K562 (cell line): Measurements from ENCODE around the gene CEP162. TPM values are rescaled to one million over a fixed set of nuclear protein-coding genes. Genes with fewer than 3 reads are reported as not detected.

ENCODE experiments used
- ATAC-seq: fragments of 200-7000 bp; cut with Tn5 transposase; 3 replicates; pipeline ENCODE4 v1.9.1; 2020; ENCODE audit warnings: moderate library complexity
- BruUV-seq: library from RNA; stranded (reverse); fragments of 400-500 nt; replicated peaks from 2 replicates; lab custom pipeline; 2021; lab: Mats Ljungman, UMichigan
- CTCF ChIA-PET: fragments of 300-600 bp; formaldehyde crosslinking; extraction: SDS; loops from one replicate; lab custom pipeline; 2021; ENCODE audit warnings: low intra/inter-chr PET ratio; lab: Yijun Ruan, JAX
- POLR2A ChIA-PET: fragments of 300-600, 350-650 bp; sonication (Branson Sonifier 250); formaldehyde crosslinking; extraction: SDS; loops from one replicate; lab custom pipeline; 2021; ENCODE audit warnings: antibody characterized with exemption, inconsistent platforms; lab: Yijun Ruan, JAX
- DNase-seq, 4 experiments: peaks; one replicate each; pipeline versions ENCODE4 v3.0.0 to v3.0.0-alpha.2; 2011 to 2018; ENCODE audit warnings: low spot score in 3 of 4, mixed read lengths in 3 of 4; ENCODE audit errors: extremely low read depth in 1 of 4
- FAIRE-seq: peaks from 2 replicates; lab custom pipeline; 2011; peaks lifted over from hg19 to GRCh38; lab: Jason Lieb, UNC
- H2AFZ ChIP-seq: 2 replicates; pipeline ENCODE4 v1.6.0; 2011; ENCODE audit warnings: low read depth, low read length, control low read depth, inconsistent platforms
- H3K27ac ChIP-seq: fragments of 200-600 bp; 3 replicates; pipeline ENCODE4 v1.8.0; 2011; ENCODE audit warnings: low read depth, mild to moderate bottlenecking, control low read depth, inconsistent platforms, low read length, moderate library complexity, mixed read lengths; ENCODE audit errors: extremely low read depth
- H3K27me3 ChIP-seq, 2 experiments: fragments of 300-600 bp in 1 of 2; 2 replicates in 1 of 2; 3 replicates in 1 of 2; pipeline versions ENCODE4 v1.6.0 to v1.8.0; 2011; ENCODE audit warnings: inconsistent platforms in 2 of 2, low read length in 2 of 2, mild to moderate bottlenecking in 1 of 2, mixed read lengths in 1 of 2, moderate library complexity in 1 of 2; ENCODE audit not compliant: control insufficient read depth in 2 of 2, insufficient read depth in 2 of 2
- H3K36me3 ChIP-seq: fragments of 300-600 bp; 3 replicates; pipeline ENCODE4 v1.8.0; 2011; ENCODE audit warnings: mild to moderate bottlenecking, low read length, inconsistent platforms; ENCODE audit not compliant: control insufficient read depth, insufficient read depth
- H3K4me1 ChIP-seq, 2 experiments: fragments of 200-600 bp in 1 of 2; replicated peaks in 1 of 2; 2 replicates in 1 of 2; 3 replicates in 1 of 2; pipeline versions ENCODE4 v1.5.1 to v1.8.0; 2011; ENCODE audit warnings: inconsistent platforms in 2 of 2, low read length in 2 of 2, mild to moderate bottlenecking in 1 of 2, mixed read lengths in 1 of 2, moderate library complexity in 1 of 2; ENCODE audit not compliant: control insufficient read depth in 2 of 2, insufficient read depth in 2 of 2
- H3K4me2 ChIP-seq: 2 replicates; pipeline ENCODE4 v1.6.1; 2011; ENCODE audit warnings: low read length, control low read depth, inconsistent platforms, mixed read lengths; ENCODE audit not compliant: insufficient read depth
- H3K4me3 ChIP-seq: fragments of 200-600 bp; sonication (generic), shearing (Covaris generic); 2 replicates; pipeline ENCODE4 v1.5.1; 2016; ENCODE audit warnings: control low read depth, inconsistent platforms
- H3K79me2 ChIP-seq: fragments of 200-600 bp; 3 replicates; pipeline ENCODE4 v1.8.0; 2011; ENCODE audit warnings: low read length, inconsistent platforms; ENCODE audit not compliant: control insufficient read depth, insufficient read depth
- H3K9ac ChIP-seq, 2 experiments: 2 replicates each; pipeline versions ENCODE4 v1.6.0 to v1.6.1; 2011; ENCODE audit warnings: low read depth in 2 of 2, low read length in 2 of 2, control low read depth in 1 of 2, inconsistent platforms in 1 of 2, mild to moderate bottlenecking in 1 of 2, mixed read lengths in 1 of 2; ENCODE audit not compliant: insufficient read depth in 1 of 2
- H3K9me1 ChIP-seq: one replicate; pipeline ENCODE4 v1.6.0; 2011; ENCODE audit warnings: inconsistent platforms, mild to moderate bottlenecking, low read length, moderate library complexity; ENCODE audit not compliant: control insufficient read depth, insufficient read depth
- H3K9me3 ChIP-seq: replicated peaks from 2 replicates; pipeline ENCODE4 v1.5.1; 2011; ENCODE audit warnings: low read depth, low read length, inconsistent platforms; ENCODE audit not compliant: control insufficient read depth, insufficient read depth
- H4K20me1 ChIP-seq: replicated peaks from 2 replicates; pipeline ENCODE4 v1.6.1; 2011; ENCODE audit warnings: low read length, inconsistent platforms, mixed read lengths; ENCODE audit not compliant: control insufficient read depth, insufficient read depth
- BDP1 ChIP-seq: IDR thresholded peaks from 3 replicates; pipeline ENCODE4 v1.6.1; 2011; ENCODE audit not compliant: insufficient read length, insufficient read depth
- CBX3 ChIP-seq, 2 experiments: IDR thresholded peaks; 1 replicate in 1 of 2; 2 replicates in 1 of 2; pipeline ENCODE4 v1.6.1; 2012; ENCODE audit warnings: inconsistent platforms in 2 of 2, low read length in 2 of 2, borderline replicate concordance in 1 of 2, control low read depth in 1 of 2
- CREM ChIP-seq: IDR thresholded peaks from 2 replicates; pipeline ENCODE4 v1.6.1; 2014; ENCODE audit warnings: antibody characterized with exemption, low read depth
- HMG20B ChIP-seq: fragments of 250-450 bp; sonication (Bioruptor Pico); IDR thresholded peaks from 2 replicates; pipeline ENCODE4 v1.5.0; 2021; ENCODE audit warnings: mild to moderate bottlenecking
- NFYB ChIP-seq: IDR thresholded peaks from 2 replicates; pipeline ENCODE4 v1.6.1; 2011; ENCODE audit warnings: mild to moderate bottlenecking, moderate library complexity; ENCODE audit not compliant: insufficient read length; ENCODE audit errors: extremely low read depth
- SREBF1 ChIP-seq: fragments of 150-350 bp; IDR thresholded peaks from 2 replicates; pipeline ENCODE4 v1.6.1; 2014; ENCODE audit warnings: antibody characterized with exemption, low read depth, low read length, borderline replicate concordance
- SRF ChIP-seq, 2 experiments: fragments of 250-450, 450-650 bp in 1 of 2; sonication (Bioruptor Pico) in 1 of 2; sonication (generic) in 1 of 2; formaldehyde crosslinking; IDR thresholded peaks; 2 replicates each; pipeline versions ENCODE4 v1.5.0 to v1.5.1; 2020 to 2022; ENCODE audit warnings: mild to moderate bottlenecking in 1 of 2, missing genetic modification reagents in 1 of 2
- ZFP30 ChIP-seq: fragments of 250-450 bp; sonication (Bioruptor Pico); IDR thresholded peaks from 2 replicates; pipeline ENCODE4 v1.8.0; 2022; ENCODE audit warnings: moderate library complexity, mild to moderate bottlenecking, inconsistent platforms, borderline replicate concordance
- ZNF197 ChIP-seq: fragments of 200-800 bp; sonication (Bioruptor generic); IDR thresholded peaks from 2 replicates; pipeline ENCODE4 v1.6.1; 2016; ENCODE audit warnings: low read depth, missing genetic modification characterization, missing compliant biosample characterization
- WGBS: fragments of 100-300 bp; shearing (Covaris generic); methylation state at CpG from one replicate; pipeline ENCODE4 v1.1.6; 2016; ENCODE audit warnings: low coverage, mixed read lengths; ENCODE audit not compliant: insufficient coverage; ENCODE audit errors: missing lambda C conversion rate; 5-methylcytosine and 5-hydroxymethylcytosine counted together
- in situ Hi-C: fragments of 300-500 bp; cut with MboI; formaldehyde crosslinking; loops from 4 replicates; pipeline ENCODE4 v1.15.0; 2018; ENCODE audit warnings: inconsistent platforms, mixed read lengths
- intact Hi-C: fragments of 100-400 bp; cut with micrococcal nuclease; formaldehyde crosslinking; loops from 2 replicates; pipeline ENCODE4 v1.14.2; 2022
- polyA plus RNA-seq, 8 experiments: library from polyadenylated mRNA; depleted of rRNA in 4 of 8; stranded (reverse) in 5 of 8; unstranded in 3 of 8; fragments of >200 nt; fragmentation: Nextera tagmentation in 2 of 8; fragmentation: Illumina TruSeq in 1 of 8; extraction: Ambion mirVana in 2 of 8; extraction: Trizol in 1 of 8; gene quantifications; 2 replicates each; pipeline versions ENCODE4 v1.2.1 to v1.2.3, GENCODE V29; 2011 to 2014; ENCODE audit warnings: inconsistent platforms in 1 of 8, missing spikeins in 1 of 8
- total RNA-seq, 7 experiments: library from RNA; depleted of rRNA in 6 of 7; stranded (reverse); fragments of >200 nt in 6 of 7; fragmentation: Illumina TruSeq in 2 of 7; extraction: Trizol in 2 of 7; gene quantifications; 2 replicates each; pipeline versions ENCODE4 v1.2.1 to v1.2.3, GENCODE V29; 2011 to 2021; ENCODE audit warnings: low replicate concordance in 1 of 7
- TF ChIP-seq, protein P1 (sequence below), 3 experiments: IDR thresholded peaks in 2 of 3; conservative IDR thresholded peaks in 1 of 3; 2 replicates each; pipeline ENCODE4 v1.5.1; 2011 to 2012; ENCODE audit warnings: low read length in 3 of 3, mild to moderate bottlenecking in 3 of 3, control low read depth in 2 of 3, improper control_type of control experiment in 1 of 3, inconsistent platforms in 1 of 3, low read depth in 1 of 3, mixed read lengths in 1 of 3, moderate library complexity in 1 of 3; ENCODE audit not compliant: insufficient read depth in 2 of 3
- TF ChIP-seq, protein P2 (sequence below): fragments of 250-450 bp; sonication (Bioruptor Pico); IDR thresholded peaks from 2 replicates; pipeline ENCODE4 v1.8.0; 2022; ENCODE audit warnings: moderate library complexity, mild to moderate bottlenecking, inconsistent platforms

CEP162 gene
- total and polyA plus RNA-seq, 9 of the 15 experiments (the other 6 are each of a cell fraction or from before 2014, with no cell fraction given) = 3.9 to 8.6 (median 6.7) TPM

DNA sequence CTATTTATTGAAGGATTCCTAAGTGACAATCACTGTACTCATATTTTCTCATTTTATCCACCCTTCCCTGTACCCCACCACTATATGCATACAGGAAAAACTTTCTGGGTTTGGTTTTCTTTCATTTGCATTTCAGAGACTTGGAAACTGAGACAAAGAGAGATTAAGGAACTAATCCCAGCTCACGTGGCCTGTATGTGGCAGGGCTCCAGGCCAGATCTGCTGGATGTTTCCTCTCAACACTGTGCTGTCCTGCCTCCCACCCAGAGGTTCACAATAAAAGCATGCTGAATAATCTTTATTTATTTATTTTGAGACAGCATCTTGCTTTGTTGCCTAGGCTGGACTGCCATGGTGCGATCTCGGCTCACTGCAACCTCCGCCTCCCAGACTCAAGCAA is 50.2 kb downstream of the CEP162 start:
- intact Hi-C loops = no loop called here
- H3K9ac ChIP-seq = no peak overlapping the region
- ATAC-seq (no peak), FAIRE-seq (peak; percentile 77), DNase-seq (no peak)
- H3K4me2 ChIP-seq = no peak overlapping the region
- no peaks in the 10 kb centered on the region for H3K9me3 ChIP-seq
- H3K36me3 ChIP-seq = peaks cover 3% of the 10 kb centered on the region; the same call in 2 of the 3 replicates
- no peak overlapping the region for H2AFZ ChIP-seq
- H3K27me3 ChIP-seq = no peaks in the 10 kb centered on the region
- no peaks in the 10 kb centered on the region for H3K9me1 ChIP-seq
- H3K4me3 ChIP-seq = no peak overlapping the region
- H4K20me1 ChIP-seq = no peaks in the 10 kb centered on the region
- POLR2A ChIA-PET = no interaction called here
- BruUV-seq = no TSS peak
- CTCF ChIA-PET = no interaction called here
- WGBS = 82% methylated on average over 4 of the region's 4 CpGs
- in situ Hi-C loops = no loop called here
- H3K79me2 ChIP-seq = no peaks in the 10 kb centered on the region
- H3K27ac ChIP-seq = no peak overlapping the region
- TF ChIP-seq CBX3 (IDR thresholded peaks at IDR 0.05; ENCODE audit: borderline replicate concordance in 1 of 2, low read length in 2 of 2) (no peak), ZNF197 (CRISPR knock-in tag) (no peak), SREBF1 (no peak), BDP1 (no peak), HMG20B (CRISPR knock-in tag) (no peak), NFYB (no peak), ZFP30 (CRISPR knock-in tag) (no peak), SRF (CRISPR knock-in tag; IDR thresholded peaks at IDR 0.05) (no peak), CREM (no peak)
- TF ChIP-seq, protein P1, sequence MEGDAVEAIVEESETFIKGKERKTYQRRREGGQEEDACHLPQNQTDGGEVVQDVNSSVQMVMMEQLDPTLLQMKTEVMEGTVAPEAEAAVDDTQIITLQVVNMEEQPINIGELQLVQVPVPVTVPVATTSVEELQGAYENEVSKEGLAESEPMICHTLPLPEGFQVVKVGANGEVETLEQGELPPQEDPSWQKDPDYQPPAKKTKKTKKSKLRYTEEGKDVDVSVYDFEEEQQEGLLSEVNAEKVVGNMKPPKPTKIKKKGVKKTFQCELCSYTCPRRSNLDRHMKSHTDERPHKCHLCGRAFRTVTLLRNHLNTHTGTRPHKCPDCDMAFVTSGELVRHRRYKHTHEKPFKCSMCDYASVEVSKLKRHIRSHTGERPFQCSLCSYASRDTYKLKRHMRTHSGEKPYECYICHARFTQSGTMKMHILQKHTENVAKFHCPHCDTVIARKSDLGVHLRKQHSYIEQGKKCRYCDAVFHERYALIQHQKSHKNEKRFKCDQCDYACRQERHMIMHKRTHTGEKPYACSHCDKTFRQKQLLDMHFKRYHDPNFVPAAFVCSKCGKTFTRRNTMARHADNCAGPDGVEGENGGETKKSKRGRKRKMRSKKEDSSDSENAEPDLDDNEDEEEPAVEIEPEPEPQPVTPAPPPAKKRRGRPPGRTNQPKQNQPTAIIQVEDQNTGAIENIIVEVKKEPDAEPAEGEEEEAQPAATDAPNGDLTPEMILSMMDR (IDR thresholded peaks at IDR 0.05 in 2 of 3, conservative IDR thresholded peaks at IDR 0.05 in 1 of 3; ENCODE audit: insufficient read depth in 2 of 3, low read depth in 1 of 3, low read length in 3 of 3) = no peak
- TF ChIP-seq, protein P2, sequence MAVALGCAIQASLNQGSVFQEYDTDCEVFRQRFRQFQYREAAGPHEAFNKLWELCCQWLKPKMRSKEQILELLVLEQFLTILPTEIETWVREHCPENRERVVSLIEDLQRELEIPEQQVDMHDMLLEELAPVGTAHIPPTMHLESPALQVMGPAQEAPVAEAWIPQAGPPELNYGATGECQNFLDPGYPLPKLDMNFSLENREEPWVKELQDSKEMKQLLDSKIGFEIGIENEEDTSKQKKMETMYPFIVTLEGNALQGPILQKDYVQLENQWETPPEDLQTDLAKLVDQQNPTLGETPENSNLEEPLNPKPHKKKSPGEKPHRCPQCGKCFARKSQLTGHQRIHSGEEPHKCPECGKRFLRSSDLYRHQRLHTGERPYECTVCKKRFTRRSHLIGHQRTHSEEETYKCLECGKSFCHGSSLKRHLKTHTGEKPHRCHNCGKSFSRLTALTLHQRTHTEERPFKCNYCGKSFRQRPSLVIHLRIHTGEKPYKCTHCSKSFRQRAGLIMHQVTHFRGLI (CRISPR knock-in tag) = no peak
- no peaks in the 10 kb centered on the region for H3K4me1 ChIP-seq
